SU-DHL-6 (cell line): ENCODE data around the gene HMX1.

Source experiments
- CTCF ChIP-seq: fragments of 200-600 bp; sonication (generic); IDR thresholded peaks from one replicate; pipeline ENCODE4 v1.5.1; 2017; ENCODE audit warnings: antibody characterized with exemption, mild to moderate bottlenecking, low read length, moderate library complexity; ENCODE audit not compliant: insufficient read depth, poor library complexity, severe bottlenecking
- EZH2phosphoT487 ChIP-seq: fragments of 200-600 bp; sonication (generic), shearing (Covaris generic); conservative IDR thresholded peaks from 2 replicates; pipeline ENCODE4 v1.6.1; 2018; ENCODE audit warnings: mild to moderate bottlenecking, antibody characterized with exemption, low read length, moderate library complexity, mixed read lengths

DNA sequence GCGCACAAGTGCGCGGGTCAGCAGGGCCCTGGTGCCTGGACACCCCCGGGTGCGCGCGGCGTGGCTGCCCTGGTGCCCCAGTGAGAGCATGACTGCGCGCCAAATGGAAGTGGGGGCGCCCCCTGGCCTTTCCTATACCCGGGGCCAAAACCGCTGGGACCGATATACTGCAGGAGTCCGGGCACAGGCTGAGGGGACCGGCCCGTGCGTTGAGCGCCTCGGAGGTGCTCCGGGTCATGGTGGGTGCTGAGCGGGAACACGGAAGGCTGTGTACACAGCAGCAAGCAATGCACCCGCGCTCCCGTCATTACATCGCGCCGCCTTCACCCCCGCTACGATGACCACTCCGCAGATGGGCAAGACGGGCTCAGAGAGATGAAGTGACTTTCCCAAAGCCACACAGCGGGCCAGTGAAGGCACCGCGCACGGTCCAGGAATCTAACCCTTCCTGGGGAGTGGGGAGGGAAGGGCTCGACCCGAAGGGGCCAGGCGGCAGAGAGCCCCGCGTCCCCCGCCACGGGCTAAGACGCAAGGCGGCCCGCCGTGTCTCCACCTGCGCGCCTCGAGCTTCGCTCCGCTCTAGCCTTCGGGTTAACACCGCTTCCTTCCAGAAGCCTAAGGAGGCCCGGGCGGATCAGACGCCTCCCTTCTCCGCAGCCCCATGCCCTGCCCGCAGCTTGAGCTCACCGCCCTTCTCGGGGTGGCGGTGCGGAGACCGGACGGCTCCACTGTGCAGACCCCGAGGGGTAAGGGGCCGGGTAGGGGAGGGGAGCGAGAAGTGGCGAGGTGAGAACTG, 11.3 kb downstream of the HMX1 start:
- no peak for TF ChIP-seq CTCF
- TF ChIP-seq EZH2phosphoT487: no peak
